Lower leg skin (tissue), 3 donors: ENCODE data around the gene MARCHF10.

Experiments
- CTCF ChIP-seq, 3 donors: fragments of 450-650 bp; IDR thresholded peaks; one replicate each; pipeline ENCODE4 v1.5.1; 2016; ENCODE audit warnings: antibody characterized with exemption in 3 of 3, mild to moderate bottlenecking in 3 of 3, moderate library complexity in 2 of 3
- POLR2A ChIP-seq, 2 donors: fragments of 450-650 bp; IDR thresholded peaks; one replicate each; pipeline ENCODE4 v1.6.1; 2016 to 2017; ENCODE audit warnings: antibody characterized with exemption in 2 of 2, mild to moderate bottlenecking in 1 of 2, moderate library complexity in 1 of 2

GRCh38 chr17:62754631-62755030 lies 53.5 kb downstream of the MARCHF10 start:
- no peak for TF ChIP-seq CTCF (IDR thresholded peaks at IDR 0.05)
- no peak for TF ChIP-seq POLR2A (IDR thresholded peaks at IDR 0.05)
